ENCODE results near the gene BIN2. TPM values are rescaled to one million over a fixed set of nuclear protein-coding genes. Genes with fewer than 3 reads are reported as not detected.

The BIN2 gene
- total and polyA plus RNA-seq, 2 of the 13 experiments (the other 11 are each of a cell fraction or from before 2014, with no cell fraction given) = not detected

DNA sequence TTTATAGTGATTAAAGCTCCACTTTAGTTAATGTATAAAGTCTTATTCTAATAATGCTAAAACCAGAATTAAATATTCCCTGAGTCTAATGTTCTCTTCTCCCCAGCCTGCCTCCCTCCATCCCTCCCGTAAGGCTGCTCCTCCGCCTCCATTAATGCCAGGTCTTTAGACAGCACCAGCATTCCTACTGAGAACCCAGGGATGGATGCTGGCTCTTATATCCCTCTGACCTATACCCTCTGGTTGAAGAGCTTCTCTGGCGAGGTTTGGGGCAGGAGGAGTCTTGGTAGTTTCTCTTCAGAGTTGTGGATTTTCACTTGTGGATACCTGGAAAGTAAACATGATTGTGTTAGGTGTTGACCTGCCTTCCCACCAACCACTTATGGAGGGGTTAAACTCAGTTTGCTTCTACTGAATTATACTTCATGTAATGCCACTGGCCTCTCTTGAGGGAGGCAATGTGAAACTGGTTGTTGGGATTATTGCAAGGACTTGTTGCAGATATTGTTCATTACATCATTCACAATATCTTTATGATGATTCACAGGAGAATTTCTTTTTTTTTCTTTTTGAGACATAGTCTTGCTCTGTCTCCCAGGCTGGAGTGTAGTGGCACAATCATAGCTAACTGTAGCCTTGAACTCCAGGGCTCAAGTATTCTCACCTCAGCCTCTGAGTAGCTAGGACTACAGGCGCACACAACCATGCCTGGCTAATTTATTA, 42.6 kb downstream of the BIN2 start (continued):
- TF ChIP-seq ZNF350 (CRISPR knock-in tag; IDR thresholded peaks at IDR 0.05; ENCODE audit: borderline replicate concordance, low read depth) = no peak
- TF ChIP-seq ZNF557 (CRISPR knock-in tag; IDR thresholded peaks at IDR 0.05) = no peak
- TF ChIP-seq, protein P1, sequence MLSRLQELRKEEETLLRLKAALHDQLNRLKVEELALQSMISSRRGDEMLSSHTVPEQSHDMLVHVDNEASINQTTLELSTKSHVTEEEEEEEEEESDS (CRISPR knock-in tag; IDR thresholded peaks at IDR 0.05; ENCODE audit: borderline replicate concordance) = no peak
- TF ChIP-seq TP53 (CRISPR knock-in tag; conservative IDR thresholded peaks at IDR 0.05) = no peak

DNA sequence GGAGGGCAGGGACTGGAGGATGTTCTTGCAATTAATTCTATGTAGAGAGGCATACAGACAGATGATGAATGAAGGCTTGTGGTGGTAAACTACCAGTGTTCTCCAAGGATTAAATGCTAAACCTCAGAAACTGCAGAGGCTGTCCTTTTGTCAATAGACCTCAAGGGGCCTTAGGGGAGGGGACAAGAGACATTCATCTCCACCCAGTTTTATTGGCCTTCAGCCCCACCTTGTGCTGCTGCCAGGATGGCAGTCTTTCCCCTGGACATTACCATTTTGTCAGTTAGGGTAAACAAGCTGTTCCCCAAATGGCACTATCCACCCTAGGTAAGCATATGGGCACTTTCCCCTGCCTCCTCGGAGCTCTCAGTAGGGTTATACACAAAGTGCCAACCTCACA, 48.9 kb downstream of the BIN2 start:
- Histone ChIP-seq H3K9me3 (ENCODE audit: low read length) (no peaks in the 10 kb centered on the region), H3K27ac (ENCODE audit: extremely low read length, insufficient read depth, low read length) (no peak overlapping the region), H2AFZ (ENCODE audit: low read length) (no peak overlapping the region), H3K36me3 (replicated peaks in 1 of 2; ENCODE audit: control insufficient read depth in 1 of 2, insufficient read depth in 2 of 2, low read length in 2 of 2) (no peaks in the 10 kb centered on the region), H3K79me2 (ENCODE audit: insufficient read depth, low read length) (no peaks in the 10 kb centered on the region), H3K9ac (ENCODE audit: insufficient read depth, low read depth, low read length) (no peak overlapping the region), H3K4me1 (ENCODE audit: insufficient read depth, low read length) (peaks cover 12% of the 10 kb centered on the region), H4K20me1 (ENCODE audit: insufficient read depth, low read length) (no peaks in the 10 kb centered on the region), H3K4me3 (replicated peaks in 1 of 3; ENCODE audit: insufficient read depth in 1 of 3, low read depth in 2 of 3, low read length in 3 of 3) (no peak overlapping the region), H3K4me2 (ENCODE audit: low read depth, low read length) (no peak overlapping the region), H3K27me3 (ENCODE audit: control insufficient read depth in 1 of 2, insufficient read depth in 2 of 2, low read length in 2 of 2) (no peaks in the 10 kb centered on the region)
- ATAC-seq (no peak), FAIRE-seq (no peak), DNase-seq (ENCODE audit: low spot score) (no peak)
- intact Hi-C loops (cut with micrococcal nuclease; ENCODE audit: unreplicated experiment) = no loop called here
- 0% methylated on average over 1 of the region's 1 CpG for WGBS (ENCODE audit: low lambda C conversion rate)
- CTCF ChIA-PET (ENCODE audit: low intra/inter-chr PET ratio, low total read pairs) = no interaction called here
- BruUV-seq (replicated peaks) = no TSS peak
- in situ Hi-C loops (cut with HindIII; ENCODE audit: extremely low pct_ligation_motif_present, low pct_unique_long_range_greater_than_20kb) = no loop called here
- POLR2A ChIA-PET = no interaction called here
- TF ChIP-seq ZNF569 (CRISPR knock-in tag; IDR thresholded peaks at IDR 0.05; ENCODE audit: borderline replicate concordance) (no peak), ZNF839 (CRISPR knock-in tag; IDR thresholded peaks at IDR 0.05; ENCODE audit: borderline replicate concordance) (no peak), HNF4G (IDR thresholded peaks at IDR 0.05; ENCODE audit: borderline replicate concordance, low read depth, low read length) (no peak), HNF4G (CRISPR knock-in tag; IDR thresholded peaks at IDR 0.05; ENCODE audit: borderline replicate concordance, low read depth) (no peak), MIXL1 (CRISPR knock-in tag; IDR thresholded peaks at IDR 0.05) (no peak), ZNF772 (CRISPR knock-in tag; IDR thresholded peaks at IDR 0.05) (no peak), ZNF605 (CRISPR knock-in tag; IDR thresholded peaks at IDR 0.05) (no peak), MXD4 (CRISPR knock-in tag; IDR thresholded peaks at IDR 0.05) (no peak), ZMAT3 (CRISPR knock-in tag; conservative IDR thresholded peaks at IDR 0.05) (no peak), CCDC6 (CRISPR knock-in tag; IDR thresholded peaks at IDR 0.05) (no peak), EED (CRISPR knock-in tag; IDR thresholded peaks at IDR 0.05) (no peak)
- TF ChIP-seq, protein P1 (CRISPR knock-in tag; IDR thresholded peaks at IDR 0.05; ENCODE audit: borderline replicate concordance) = no peak
- TF ChIP-seq, protein P2, sequence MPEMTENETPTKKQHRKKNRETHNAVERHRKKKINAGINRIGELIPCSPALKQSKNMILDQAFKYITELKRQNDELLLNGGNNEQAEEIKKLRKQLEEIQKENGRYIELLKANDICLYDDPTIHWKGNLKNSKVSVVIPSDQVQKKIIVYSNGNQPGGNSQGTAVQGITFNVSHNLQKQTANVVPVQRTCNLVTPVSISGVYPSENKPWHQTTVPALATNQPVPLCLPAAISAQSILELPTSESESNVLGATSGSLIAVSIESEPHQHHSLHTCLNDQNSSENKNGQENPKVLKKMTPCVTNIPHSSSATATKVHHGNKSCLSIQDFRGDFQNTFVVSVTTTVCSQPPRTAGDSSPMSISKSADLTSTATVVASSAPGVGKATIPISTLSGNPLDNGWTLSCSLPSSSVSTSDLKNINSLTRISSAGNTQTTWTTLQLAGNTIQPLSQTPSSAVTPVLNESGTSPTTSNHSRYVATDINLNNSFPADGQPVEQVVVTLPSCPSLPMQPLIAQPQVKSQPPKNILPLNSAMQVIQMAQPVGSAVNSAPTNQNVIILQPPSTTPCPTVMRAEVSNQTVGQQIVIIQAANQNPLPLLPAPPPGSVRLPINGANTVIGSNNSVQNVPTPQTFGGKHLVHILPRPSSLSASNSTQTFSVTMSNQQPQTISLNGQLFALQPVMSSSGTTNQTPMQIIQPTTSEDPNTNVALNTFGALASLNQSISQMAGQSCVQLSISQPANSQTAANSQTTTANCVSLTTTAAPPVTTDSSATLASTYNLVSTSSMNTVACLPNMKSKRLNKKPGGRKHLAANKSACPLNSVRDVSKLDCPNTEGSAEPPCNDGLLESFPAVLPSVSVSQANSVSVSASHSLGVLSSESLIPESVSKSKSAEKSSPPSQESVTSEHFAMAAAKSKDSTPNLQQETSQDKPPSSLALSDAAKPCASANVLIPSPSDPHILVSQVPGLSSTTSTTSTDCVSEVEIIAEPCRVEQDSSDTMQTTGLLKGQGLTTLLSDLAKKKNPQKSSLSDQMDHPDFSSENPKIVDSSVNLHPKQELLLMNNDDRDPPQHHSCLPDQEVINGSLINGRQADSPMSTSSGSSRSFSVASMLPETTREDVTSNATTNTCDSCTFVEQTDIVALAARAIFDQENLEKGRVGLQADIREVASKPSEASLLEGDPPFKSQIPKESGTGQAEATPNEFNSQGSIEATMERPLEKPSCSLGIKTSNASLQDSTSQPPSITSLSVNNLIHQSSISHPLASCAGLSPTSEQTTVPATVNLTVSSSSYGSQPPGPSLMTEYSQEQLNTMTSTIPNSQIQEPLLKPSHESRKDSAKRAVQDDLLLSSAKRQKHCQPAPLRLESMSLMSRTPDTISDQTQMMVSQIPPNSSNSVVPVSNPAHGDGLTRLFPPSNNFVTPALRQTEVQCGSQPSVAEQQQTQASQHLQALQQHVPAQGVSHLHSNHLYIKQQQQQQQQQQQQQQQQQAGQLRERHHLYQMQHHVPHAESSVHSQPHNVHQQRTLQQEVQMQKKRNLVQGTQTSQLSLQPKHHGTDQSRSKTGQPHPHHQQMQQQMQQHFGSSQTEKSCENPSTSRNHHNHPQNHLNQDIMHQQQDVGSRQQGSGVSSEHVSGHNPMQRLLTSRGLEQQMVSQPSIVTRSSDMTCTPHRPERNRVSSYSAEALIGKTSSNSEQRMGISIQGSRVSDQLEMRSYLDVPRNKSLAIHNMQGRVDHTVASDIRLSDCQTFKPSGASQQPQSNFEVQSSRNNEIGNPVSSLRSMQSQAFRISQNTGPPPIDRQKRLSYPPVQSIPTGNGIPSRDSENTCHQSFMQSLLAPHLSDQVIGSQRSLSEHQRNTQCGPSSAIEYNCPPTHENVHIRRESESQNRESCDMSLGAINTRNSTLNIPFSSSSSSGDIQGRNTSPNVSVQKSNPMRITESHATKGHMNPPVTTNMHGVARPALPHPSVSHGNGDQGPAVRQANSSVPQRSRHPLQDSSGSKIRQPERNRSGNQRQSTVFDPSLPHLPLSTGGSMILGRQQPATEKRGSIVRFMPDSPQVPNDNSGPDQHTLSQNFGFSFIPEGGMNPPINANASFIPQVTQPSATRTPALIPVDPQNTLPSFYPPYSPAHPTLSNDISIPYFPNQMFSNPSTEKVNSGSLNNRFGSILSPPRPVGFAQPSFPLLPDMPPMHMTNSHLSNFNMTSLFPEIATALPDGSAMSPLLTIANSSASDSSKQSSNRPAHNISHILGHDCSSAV (CRISPR knock-in tag; IDR thresholded peaks at IDR 0.05; ENCODE audit: borderline replicate concordance) = no peak

All from HepG2 (cell line).